HepG2 (cell line): ENCODE data around the gene TIAM2. TPM values are rescaled to one million over a fixed set of nuclear protein-coding genes. Genes with fewer than 3 reads are reported as not detected.

Experiments used
- ATAC-seq: fragments of 200-7000 bp; cut with Tn5 transposase; 3 replicates; pipeline ENCODE4 v1.9.1; 2020; ENCODE audit warnings: mild to moderate bottlenecking, moderate library complexity
- BruUV-seq: library from RNA; stranded (reverse); fragments of 400-500 nt; replicated peaks from 2 replicates; lab custom pipeline; 2021; lab: Mats Ljungman, UMichigan
- CTCF ChIA-PET: fragments of 300-600 bp; formaldehyde crosslinking; extraction: SDS; loops from one replicate; lab custom pipeline; 2021; ENCODE audit warnings: low total read pairs, inconsistent platforms, low intra/inter-chr PET ratio; lab: Yijun Ruan, JAX
- POLR2A ChIA-PET: fragments of 350-600 bp; sonication (Branson Sonifier 250); formaldehyde crosslinking; loops from one replicate; lab custom pipeline; 2020; ENCODE audit warnings: antibody characterized with exemption, inconsistent platforms; lab: Yijun Ruan, JAX
- DNase-seq: peaks from one replicate; pipeline ENCODE4 v3.0.0-alpha.2; 2015; ENCODE audit warnings: low spot score
- FAIRE-seq: peaks from 3 replicates; lab custom pipeline; 2011; peaks lifted over from hg19 to GRCh38; lab: Jason Lieb, UNC
- H2AFZ ChIP-seq: one replicate; pipeline ENCODE4 v1.6.1; 2011; ENCODE audit warnings: low read length, inconsistent platforms
- H3K27ac ChIP-seq: fragments of 300-600 bp; 3 replicates; pipeline ENCODE4 v1.8.0; 2011; ENCODE audit warnings: mixed run types, mild to moderate bottlenecking, mixed read lengths, low read length, inconsistent platforms; ENCODE audit not compliant: insufficient read depth; ENCODE audit errors: extremely low read length
- H3K27me3 ChIP-seq, 2 experiments: fragments of 200-600 bp in 1 of 2; 2 replicates in 1 of 2; 3 replicates in 1 of 2; pipeline versions ENCODE4 v1.6.0 to v1.8.0; 2011; ENCODE audit warnings: low read length in 2 of 2, mild to moderate bottlenecking in 2 of 2, moderate library complexity in 2 of 2, inconsistent platforms in 1 of 2; ENCODE audit not compliant: insufficient read depth in 2 of 2, control insufficient read depth in 1 of 2
- H3K36me3 ChIP-seq, 2 experiments: fragments of 200-600 bp in 1 of 2; replicated peaks in 1 of 2; 2 replicates in 1 of 2; 3 replicates in 1 of 2; pipeline versions ENCODE4 v1.5.1 to v1.8.0; 2011; ENCODE audit warnings: low read length in 2 of 2, inconsistent platforms in 1 of 2; ENCODE audit not compliant: insufficient read depth in 2 of 2, control insufficient read depth in 1 of 2
- H3K4me1 ChIP-seq: 2 replicates; pipeline ENCODE4 v1.5.1; 2012; ENCODE audit warnings: low read length, inconsistent platforms; ENCODE audit not compliant: insufficient read depth
- H3K4me2 ChIP-seq: 2 replicates; pipeline ENCODE4 v1.6.0; 2011; ENCODE audit warnings: low read depth, low read length, inconsistent platforms
- H3K4me3 ChIP-seq, 3 experiments: fragments of 200-600 bp in 1 of 3; sonication (generic), shearing (Covaris generic) in 1 of 3; replicated peaks in 1 of 3; 2 replicates each; pipeline ENCODE4 v1.5.1; 2011 to 2016; ENCODE audit warnings: low read length in 3 of 3, inconsistent platforms in 2 of 3, low read depth in 2 of 3, mild to moderate bottlenecking in 2 of 3, control low read depth in 1 of 3, mixed read lengths in 1 of 3; ENCODE audit not compliant: insufficient read depth in 1 of 3
- H3K79me2 ChIP-seq: one replicate; pipeline ENCODE4 v1.6.1; 2011; ENCODE audit warnings: low read length, inconsistent platforms; ENCODE audit not compliant: insufficient read depth
- H3K9ac ChIP-seq: 2 replicates; pipeline ENCODE4 v1.6.0; 2011; ENCODE audit warnings: mild to moderate bottlenecking, low read depth, low read length, inconsistent platforms; ENCODE audit not compliant: insufficient read depth
- H3K9me3 ChIP-seq: 2 replicates; pipeline ENCODE4 v1.5.1; 2012; ENCODE audit warnings: mild to moderate bottlenecking, low read length
- H4K20me1 ChIP-seq: 2 replicates; pipeline ENCODE4 v1.6.0; 2011; ENCODE audit warnings: inconsistent platforms, mild to moderate bottlenecking, low read length, moderate library complexity; ENCODE audit not compliant: insufficient read depth
- AHR ChIP-seq: IDR thresholded peaks from 2 replicates; pipeline ENCODE4 v1.6.1; 2018; ENCODE audit warnings: missing genetic modification reagents, missing compliant biosample characterization
- ARHGAP35 ChIP-seq: sonication (generic); formaldehyde crosslinking; IDR thresholded peaks from 2 replicates; pipeline ENCODE4 v1.9.0; 2022; ENCODE audit warnings: mild to moderate bottlenecking, inconsistent platforms, moderate library complexity, missing genetic modification reagents, borderline replicate concordance
- GMEB1 ChIP-seq: sonication (generic); formaldehyde crosslinking; IDR thresholded peaks from 2 replicates; pipeline ENCODE4 v1.5.1; 2020; ENCODE audit warnings: missing genetic modification reagents, mild to moderate bottlenecking, borderline replicate concordance
- GZF1 ChIP-seq: sonication (generic); formaldehyde crosslinking; IDR thresholded peaks from 2 replicates; pipeline ENCODE4 v1.5.1; 2020; ENCODE audit warnings: mild to moderate bottlenecking, missing genetic modification reagents
- HHEX ChIP-seq: IDR thresholded peaks from 2 replicates; pipeline ENCODE4 v1.6.1; 2016; ENCODE audit warnings: control low read depth
- KAT8 ChIP-seq: IDR thresholded peaks from 2 replicates; pipeline ENCODE4 v1.6.1; 2016; ENCODE audit warnings: missing genetic modification reagents, missing compliant biosample characterization
- MLXIP ChIP-seq: sonication (generic); formaldehyde crosslinking; IDR thresholded peaks from 2 replicates; pipeline ENCODE4 v1.9.0; 2021; ENCODE audit warnings: missing genetic modification reagents, borderline replicate concordance
- NCOA2 ChIP-seq: sonication (generic); formaldehyde crosslinking; IDR thresholded peaks from 2 replicates; pipeline ENCODE4 v1.8.0; 2022; ENCODE audit warnings: inconsistent platforms
- PCBP2 ChIP-seq: fragments of 200-400 bp; formaldehyde crosslinking; optimal IDR thresholded peaks from 2 replicates; pipeline ENCODE3; 2018; ENCODE audit warnings: low read length, low read depth; ENCODE audit not compliant: poor library complexity, severe bottlenecking
- SIX1 ChIP-seq: sonication (generic); formaldehyde crosslinking; IDR thresholded peaks from 2 replicates; pipeline ENCODE4 v1.4.0; 2020; ENCODE audit warnings: missing genetic modification reagents, borderline replicate concordance
- SMAD9 ChIP-seq: sonication (generic); formaldehyde crosslinking; IDR thresholded peaks from 2 replicates; pipeline ENCODE4 v1.5.1; 2020; ENCODE audit warnings: mild to moderate bottlenecking, missing genetic modification reagents
- TBL1XR1 ChIP-seq: fragments of 150-350 bp; IDR thresholded peaks from 2 replicates; pipeline ENCODE4 v1.6.1; 2014; ENCODE audit warnings: borderline replicate concordance, low read length; ENCODE audit not compliant: partially characterized antibody
- TEAD2 ChIP-seq: sonication (generic); formaldehyde crosslinking; IDR thresholded peaks from 2 replicates; pipeline ENCODE4 v1.9.0; 2021; ENCODE audit warnings: missing genetic modification reagents
- ZNF121 ChIP-seq: sonication (generic); formaldehyde crosslinking; IDR thresholded peaks from 2 replicates; pipeline ENCODE4 v1.5.0; 2020; ENCODE audit warnings: mild to moderate bottlenecking, missing genetic modification reagents
- ZNF30 ChIP-seq: sonication (generic); formaldehyde crosslinking; IDR thresholded peaks from 2 replicates; pipeline ENCODE4 v1.5.0; 2020; ENCODE audit warnings: mild to moderate bottlenecking, missing genetic modification reagents
- ZNF496 ChIP-seq: sonication (generic); formaldehyde crosslinking; IDR thresholded peaks from 2 replicates; pipeline ENCODE4 v1.8.1; 2023; ENCODE audit warnings: mild to moderate bottlenecking, moderate library complexity, missing genetic modification reagents; ENCODE audit not compliant: insufficient replicate concordance
- ZNF770 ChIP-seq: sonication (generic); formaldehyde crosslinking; IDR thresholded peaks from 2 replicates; pipeline ENCODE4 v1.5.0; 2020; ENCODE audit warnings: mild to moderate bottlenecking, missing genetic modification reagents
- WGBS: methylation state at CpG from one replicate; pipeline ENCODE4 v1.1.6; 2017; ENCODE audit warnings: low lambda C conversion rate; 5-methylcytosine and 5-hydroxymethylcytosine counted together
- in situ Hi-C: cut with HindIII; loops from 2 replicates; pipeline ENCODE4 v1.10.0; 2017; ENCODE audit warnings: low pct_unique_long_range_greater_than_20kb; ENCODE audit not compliant: extremely low pct_ligation_motif_present
- intact Hi-C: fragments of 100-400 bp; cut with micrococcal nuclease; formaldehyde crosslinking; loops from one replicate; pipeline ENCODE4 v1.10.0; 2022; ENCODE audit not compliant: unreplicated experiment
- polyA plus RNA-seq, 8 experiments: library from polyadenylated mRNA; depleted of rRNA in 3 of 8; stranded (reverse) in 7 of 8; unstranded in 1 of 8; fragments of >200 nt; fragmentation: Illumina TruSeq in 4 of 8; extraction: Trizol in 4 of 8; gene quantifications; 2 replicates each; pipeline versions ENCODE4 v1.2.1 to v1.2.3, GENCODE V29; 2011 to 2016; ENCODE audit warnings: low read depth in 4 of 8, missing spikeins in 1 of 8, mixed read lengths in 1 of 8; ENCODE audit not compliant: insufficient read depth in 1 of 8
- total RNA-seq, 5 experiments: library from RNA; depleted of rRNA; stranded (reverse); fragments of >200 nt; fragmentation: Illumina TruSeq; extraction: Trizol; gene quantifications; 2 replicates each; pipeline ENCODE4 v1.2.3, GENCODE V29; 2016; ENCODE audit warnings: low read depth in 1 of 5

TIAM2 gene
- total and polyA plus RNA-seq, 2 of the 13 experiments (the other 11 are each of a cell fraction or from before 2014, with no cell fraction given): 4.1 to 4.5 TPM

- Histone ChIP-seq H3K4me1 (peaks cover 7% of the 10 kb centered on the region; the same call in 1 of the 2 replicates), H3K9ac (no peak overlapping the region), H3K4me2 (no peak overlapping the region), H3K4me3 (no peak overlapping the region), H3K9me3 (no peaks in the 10 kb centered on the region), H3K79me2 (no peaks in the 10 kb centered on the region), H3K27me3 (no peaks in the 10 kb centered on the region), H3K27ac (no peak overlapping the region), H2AFZ (no peak overlapping the region), H4K20me1 (no peaks in the 10 kb centered on the region), H3K36me3 (no peaks in the 10 kb centered on the region)
- CTCF ChIA-PET: no interaction called here
- TF ChIP-seq MLXIP (CRISPR knock-in tag) (no peak), ZNF496 (no peak), SIX1 (no peak), TBL1XR1 (no peak), SMAD9 (no peak), ZNF121 (CRISPR knock-in tag) (no peak), ARHGAP35 (CRISPR knock-in tag) (no peak), TEAD2 (CRISPR knock-in tag) (no peak), PCBP2 (no peak), ZNF30 (CRISPR knock-in tag) (no peak), NCOA2 (no peak), AHR (CRISPR knock-in tag) (no peak), ZNF770 (no peak), HHEX (CRISPR knock-in tag) (no peak), GMEB1 (CRISPR knock-in tag) (no peak), GZF1 (no peak), KAT8 (no peak)
- intact Hi-C loops (no loop called here), in situ Hi-C loops (loop anchor here (5.0 to 10.0 kb wide), 5 partner anchors 240 to 593 kb away; no protein-coding TSS in a partner anchor)
- no TSS peak for BruUV-seq
- no peak for ATAC-seq
- POLR2A ChIA-PET: no interaction called here
- WGBS: 54% methylated on average over 7 of the region's 7 CpGs
- FAIRE-seq: no peak
- no peak for DNase-seq
Observed at GRCh38 chr6:155171747-155172449, 176.8 kb downstream of the TIAM2 start.
